GM19023 (cell line): ENCODE measurements around the gene NAPSA.
"Not testable (repeated sequence)": the region's sequence is repeated elsewhere in the genome, so short reads cannot be mapped to it uniquely, and the experiment has no call there.

ENCODE experiments used
- ATAC-seq: cut with Tn5 transposase; IDR thresholded peaks from one replicate; pipeline ENCODE4 v1.9.1; 2021; ENCODE audit warnings: mild to moderate bottlenecking, moderate library complexity; ENCODE audit not compliant: unreplicated experiment

Gene NAPSA

GRCh38 chr19:50365434-50366306, at the start of gene NAPSA:
NAPSA (minus strand) TSS chr19:50365639; CDS start chr19:50365621, 18 bp downstream.
- ATAC-seq, result no peak

GRCh38 chr19:50413531-50413930, 48.1 kb upstream of the NAPSA start:
- ATAC-seq, result no peak

GRCh38 chr19:50413096-50413495, 47.7 kb upstream of the NAPSA start:
- ATAC-seq, result no peak

GRCh38 chr19:50412419-50412818, 47.0 kb upstream of the NAPSA start:
- no peak for ATAC-seq

- ATAC-seq, result no peak
Observed at GRCh38 chr19:50410109-50410508, 44.7 kb upstream of the NAPSA start.

GRCh38 chr19:50409347-50409746, 43.9 kb upstream of the NAPSA start:
- ATAC-seq, result no peak

GRCh38 chr19:50406829-50407228, 41.4 kb upstream of the NAPSA start:
- no peak for ATAC-seq

GRCh38 chr19:50406156-50406820, 40.8 kb upstream of the NAPSA start:
- no peak for ATAC-seq

GRCh38 chr19:50402544-50403301, 37.3 kb upstream of the NAPSA start:
- ATAC-seq, result no peak

GRCh38 chr19:50401605-50402450, 36.4 kb upstream of the NAPSA start:
- no peak for ATAC-seq

- no peak for ATAC-seq
Observed at GRCh38 chr19:50399368-50399745, 33.9 kb upstream of the NAPSA start.

- ATAC-seq, result no peak
Observed at GRCh38 chr19:50398675-50399367, 33.4 kb upstream of the NAPSA start.

- ATAC-seq, result no peak
Observed at GRCh38 chr19:50394017-50394416, 28.6 kb upstream of the NAPSA start.

GRCh38 chr19:50393589-50393988, 28.1 kb upstream of the NAPSA start:
- no peak for ATAC-seq

- ATAC-seq, result no peak
Observed at GRCh38 chr19:50392759-50393158, 27.3 kb upstream of the NAPSA start.

- ATAC-seq, result not testable (repeated sequence)
Observed at GRCh38 chr19:50390952-50391351, 25.5 kb upstream of the NAPSA start.

- ATAC-seq, result not testable (repeated sequence)
Observed at GRCh38 chr19:50390295-50390694, 24.9 kb upstream of the NAPSA start.

GRCh38 chr19:50387868-50388245, 22.4 kb upstream of the NAPSA start:
- no peak for ATAC-seq

- ATAC-seq, result no peak
Observed at GRCh38 chr19:50387176-50387867, 21.9 kb upstream of the NAPSA start.
